GM12892 (cell line): ENCODE data around the gene LPCAT3.

Experiments
- POLR2A ChIP-seq: IDR thresholded peaks from 2 replicates; pipeline ENCODE4 v1.6.1; 2011; ENCODE audit warnings: low read depth, low read length, control low read depth
- TAF1 ChIP-seq: IDR thresholded peaks from 2 replicates; pipeline ENCODE4 v1.6.1; 2011; ENCODE audit warnings: low read depth, mild to moderate bottlenecking, control low read depth, low read length, borderline replicate concordance

- TF ChIP-seq POLR2A: peak; percentile 49
- no peak for TF ChIP-seq TAF1
These were observed 39.3 kb downstream of the LPCAT3 start for GRCh38 chr12:6979021-6979420.
